Natural killer cell (primary cell): ENCODE results near the gene PIP5K1B. TPM values are rescaled to one million over a fixed set of nuclear protein-coding genes. Genes with fewer than 3 reads are reported as not detected.
"Not testable (repeated sequence)": the region's sequence is repeated elsewhere in the genome, so short reads cannot be mapped to it uniquely, and the experiment has no call there.

Experiments
- ATAC-seq, 3 donors: fragments of 150-1000 bp in 2 of 3; fragments of 200-7000 bp in 1 of 3; cut with Tn5 transposase; 1 replicate in 1 of 3; 2 replicates in 2 of 3; pipeline ENCODE4 v1.10.0; 2021; ENCODE audit warnings: mild to moderate bottlenecking in 2 of 3, moderate library complexity in 2 of 3
- DNase-seq, 2 donors: peaks; one replicate each; pipeline versions ENCODE4 v3.0.0 to v3.0.0-alpha.2; 2013 to 2021; ENCODE audit warnings: mixed read lengths in 1 of 2
- H3K27ac ChIP-seq: one replicate; pipeline ENCODE4 v1.5.1; 2013; ENCODE audit warnings: mild to moderate bottlenecking, low read length
- H3K27me3 ChIP-seq: one replicate; pipeline ENCODE4 v1.6.1; 2013; ENCODE audit warnings: low read length; ENCODE audit not compliant: control insufficient read depth, insufficient read depth
- H3K36me3 ChIP-seq: one replicate; pipeline ENCODE4 v1.6.1; 2013; ENCODE audit warnings: low read length; ENCODE audit not compliant: control insufficient read depth, insufficient read depth
- H3K4me1 ChIP-seq: one replicate; pipeline ENCODE4 v1.6.1; 2013; ENCODE audit warnings: low read length; ENCODE audit not compliant: control insufficient read depth, insufficient read depth
- H3K4me3 ChIP-seq: one replicate; pipeline ENCODE4 v1.5.1; 2013; ENCODE audit warnings: low read length
- H3K9me3 ChIP-seq: one replicate; pipeline ENCODE4 v1.6.1; 2013; ENCODE audit warnings: low read length; ENCODE audit not compliant: control insufficient read depth, insufficient read depth
- H3K27ac Mint-ChIP-seq, 2 donors: one replicate each; pipeline ENCODE4 v1.8.0; 2022; ENCODE audit warnings: mild to moderate bottlenecking in 2 of 2, mixed read lengths in 2 of 2, moderate library complexity in 1 of 2
- H3K27me3 Mint-ChIP-seq, 2 donors: one replicate each; pipeline ENCODE4 v1.8.0; 2022; ENCODE audit warnings: low read depth in 2 of 2, mixed read lengths in 2 of 2
- H3K36me3 Mint-ChIP-seq: one replicate; pipeline ENCODE4 v1.8.0; 2022; ENCODE audit warnings: mixed read lengths
- H3K4me1 Mint-ChIP-seq, 2 donors: one replicate each; pipeline ENCODE4 v1.8.0; 2022; ENCODE audit warnings: mixed read lengths in 2 of 2
- H3K4me3 Mint-ChIP-seq: one replicate; pipeline ENCODE4 v1.8.0; 2022; ENCODE audit warnings: mild to moderate bottlenecking, moderate library complexity, mixed read lengths
- H3K9me3 Mint-ChIP-seq, 2 donors: one replicate each; pipeline ENCODE4 v1.8.0; 2022; ENCODE audit warnings: mixed read lengths in 2 of 2
- WGBS: methylation state at CpG from one replicate; pipeline ENCODE4 v1.1.7; 2013; ENCODE audit warnings: missing lambda C conversion rate; ENCODE audit not compliant: insufficient coverage; 5-methylcytosine and 5-hydroxymethylcytosine counted together
- intact Hi-C: fragments of 100-400 bp; cut with micrococcal nuclease; formaldehyde crosslinking; loops from one replicate; pipeline ENCODE4 v1.14.2; 2022
- total RNA-seq, 4 donors: library from RNA; stranded (reverse); fragments of 120-200 nt in 1 of 4; gene quantifications; one replicate each; pipeline versions ENCODE4 v1.2.3 to v1.2.4, GENCODE V29; 2013 to 2022
- TF ChIP-seq, protein P1 (sequence below): fragments of 200-600 bp; IDR thresholded peaks from one replicate; pipeline ENCODE4 v1.8.0; 2022; ENCODE audit warnings: antibody characterized with exemption

Gene PIP5K1B
- total RNA-seq, 3 donors from 2014 or later (not counting 1 experiment from before 2014, with no cell fraction given) = 0.73 to 3.4 (median 1.3) TPM

GRCh38 chr9:69047371-69047770 lies 342.3 kb downstream of the PIP5K1B start:
- TF ChIP-seq, protein P1, sequence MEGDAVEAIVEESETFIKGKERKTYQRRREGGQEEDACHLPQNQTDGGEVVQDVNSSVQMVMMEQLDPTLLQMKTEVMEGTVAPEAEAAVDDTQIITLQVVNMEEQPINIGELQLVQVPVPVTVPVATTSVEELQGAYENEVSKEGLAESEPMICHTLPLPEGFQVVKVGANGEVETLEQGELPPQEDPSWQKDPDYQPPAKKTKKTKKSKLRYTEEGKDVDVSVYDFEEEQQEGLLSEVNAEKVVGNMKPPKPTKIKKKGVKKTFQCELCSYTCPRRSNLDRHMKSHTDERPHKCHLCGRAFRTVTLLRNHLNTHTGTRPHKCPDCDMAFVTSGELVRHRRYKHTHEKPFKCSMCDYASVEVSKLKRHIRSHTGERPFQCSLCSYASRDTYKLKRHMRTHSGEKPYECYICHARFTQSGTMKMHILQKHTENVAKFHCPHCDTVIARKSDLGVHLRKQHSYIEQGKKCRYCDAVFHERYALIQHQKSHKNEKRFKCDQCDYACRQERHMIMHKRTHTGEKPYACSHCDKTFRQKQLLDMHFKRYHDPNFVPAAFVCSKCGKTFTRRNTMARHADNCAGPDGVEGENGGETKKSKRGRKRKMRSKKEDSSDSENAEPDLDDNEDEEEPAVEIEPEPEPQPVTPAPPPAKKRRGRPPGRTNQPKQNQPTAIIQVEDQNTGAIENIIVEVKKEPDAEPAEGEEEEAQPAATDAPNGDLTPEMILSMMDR = no peak

DNA sequence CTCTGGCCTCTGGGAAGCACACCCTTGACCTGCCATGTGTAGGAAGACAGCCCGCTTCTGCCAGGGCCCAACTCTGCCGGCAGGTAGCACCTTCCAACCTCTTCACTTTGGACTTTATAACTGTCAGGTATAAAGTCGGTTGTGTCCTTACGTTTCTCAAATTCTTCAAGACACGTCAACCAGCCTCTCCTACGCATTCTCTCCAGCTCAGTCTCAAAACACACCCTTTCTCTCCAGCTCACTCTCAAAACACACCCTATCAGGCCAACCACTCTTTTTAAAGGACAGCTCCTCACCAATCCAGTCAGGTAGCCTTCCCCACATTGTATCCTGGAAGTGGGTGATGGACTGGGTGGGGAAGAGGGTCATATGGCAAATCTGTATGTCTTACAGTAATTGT lies 344.1 kb downstream of the PIP5K1B start:
- no peaks in the 10 kb centered on the region for H3K36me3 Mint-ChIP-seq
- no peak overlapping the region for H3K27ac ChIP-seq
- peaks cover 18% of the 10 kb centered on the region for H3K4me1 ChIP-seq
- DNase-seq = no peak
- no peak overlapping the region for H3K4me3 ChIP-seq
- WGBS = 97% methylated on average over 6 of the region's 6 CpGs
- H3K27ac Mint-ChIP-seq = no peak overlapping the region
- H3K9me3 ChIP-seq = no peaks in the 10 kb centered on the region
- peaks cover 25% of the 10 kb centered on the region for H3K36me3 ChIP-seq
- H3K4me3 Mint-ChIP-seq = no peak overlapping the region
- H3K27me3 Mint-ChIP-seq = no peaks in the 10 kb centered on the region
- ATAC-seq = no peak
- no peaks in the 10 kb centered on the region for H3K27me3 ChIP-seq
- peaks cover 22 to 25% of the 10 kb centered on the region in 2 donors for H3K4me1 Mint-ChIP-seq
- no peaks in the 10 kb centered on the region for H3K9me3 Mint-ChIP-seq
- TF ChIP-seq, protein P1 = no peak
- intact Hi-C loops = no loop called here

More at GRCh38 chr9:69047371-69047770, 342.3 kb downstream of the PIP5K1B start:
- intact Hi-C loops = no loop called here
- H3K27me3 Mint-ChIP-seq = no peaks in the 10 kb centered on the region
- Histone ChIP-seq H3K9me3 (no peaks in the 10 kb centered on the region), H3K4me1 (peaks cover 18% of the 10 kb centered on the region), H3K27ac (no peak overlapping the region), H3K27me3 (no peaks in the 10 kb centered on the region), H3K4me3 (no peak overlapping the region), H3K36me3 (peaks cover 23% of the 10 kb centered on the region)
- 38% methylated on average over 4 of the region's 4 CpGs for WGBS
- H3K4me1 Mint-ChIP-seq = peaks cover 30 to 35% of the 10 kb centered on the region in 2 donors
- H3K27ac Mint-ChIP-seq = peak overlapping the region; percentile 50 to 56
- H3K4me3 Mint-ChIP-seq = no peak overlapping the region
- ATAC-seq (peak in 1 of 3 donors; percentile 28), DNase-seq (no peak)
- H3K9me3 Mint-ChIP-seq = no peaks in the 10 kb centered on the region
- no peaks in the 10 kb centered on the region for H3K36me3 Mint-ChIP-seq

- H3K27ac ChIP-seq, H3K4me1 ChIP-seq, ATAC-seq, H3K27me3 Mint-ChIP-seq, H3K4me3 ChIP-seq, H3K9me3 Mint-ChIP-seq, H3K36me3 Mint-ChIP-seq, H3K27me3 ChIP-seq, H3K9me3 ChIP-seq, H3K4me3 Mint-ChIP-seq, DNase-seq, H3K27ac Mint-ChIP-seq: not testable (repeated sequence)
- intact Hi-C loops = loop anchor here (5.0 kb wide), 1 partner anchor 496 kb away; no protein-coding TSS in a partner anchor
- peaks cover 9 to 12% of the 10 kb centered on the region in 2 donors for H3K4me1 Mint-ChIP-seq
- WGBS = over 99% methylated on average over 6 of the region's 12 CpGs
- H3K36me3 ChIP-seq = peaks cover 27% of the 10 kb centered on the region
Measured at GRCh38 chr9:69050936-69051335, 345.9 kb downstream of the PIP5K1B start.

- Histone ChIP-seq H3K4me3 (no peak overlapping the region), H3K27ac (no peak overlapping the region), H3K36me3 (peaks cover 15% of the 10 kb centered on the region), H3K9me3 (no peaks in the 10 kb centered on the region), H3K4me1 (no peaks in the 10 kb centered on the region), H3K27me3 (no peaks in the 10 kb centered on the region)
- no peaks in the 10 kb centered on the region for H3K27me3 Mint-ChIP-seq
- ATAC-seq (no peak), DNase-seq (no peak)
- no peak overlapping the region for H3K4me3 Mint-ChIP-seq
- H3K36me3 Mint-ChIP-seq = no peaks in the 10 kb centered on the region
- TF ChIP-seq, protein P1 = no peak
- 60% methylated on average over 1 of the region's 1 CpG for WGBS
- no peaks in the 10 kb centered on the region for H3K9me3 Mint-ChIP-seq
- H3K27ac Mint-ChIP-seq = no peak overlapping the region
- intact Hi-C loops = loop anchor here (1.0 to 5.0 kb wide), 2 partner anchors 138 to 492 kb away; no protein-coding TSS in a partner anchor
- peaks cover 12 to 18% of the 10 kb centered on the region in 2 donors for H3K4me1 Mint-ChIP-seq
Measured at GRCh38 chr9:69054989-69055388, 349.9 kb downstream of the PIP5K1B start.
